ENCODE results near the gene ZNF729.

- TF ChIP-seq CTCF (conservative IDR thresholded peaks at IDR 0.05; ENCODE audit: low read length) (no peak), EZH2phosphoT487 (IDR thresholded peaks at IDR 0.05; ENCODE audit: borderline replicate concordance) (no peak)
These were observed 28.3 kb upstream of the ZNF729 start for GRCh38 chr19:22257916-22258315.
